Trophoblast cell (in vitro differentiated cells and primary cell): ENCODE data around the gene SLC18A2.

Experiments
- DNase-seq, 2 donors: peaks; one replicate each; pipeline ENCODE4 v3.0.0-alpha.2; 2016
- H2AFZ ChIP-seq: 2 replicates; pipeline ENCODE4 v1.6.1; 2013; ENCODE audit warnings: low read length, moderate library complexity, mild to moderate bottlenecking; ENCODE audit not compliant: insufficient read depth, poor library complexity
- H2AK5ac ChIP-seq: 2 replicates; pipeline ENCODE4 v1.6.1; 2013; ENCODE audit warnings: mild to moderate bottlenecking, low read length
- H2BK120ac ChIP-seq: 2 replicates; pipeline ENCODE4 v1.6.1; 2013; ENCODE audit warnings: low read length, mild to moderate bottlenecking, moderate library complexity; ENCODE audit not compliant: insufficient read depth, poor library complexity
- H2BK12ac ChIP-seq: 2 replicates; pipeline ENCODE4 v1.6.1; 2013; ENCODE audit warnings: mild to moderate bottlenecking, low read length, moderate library complexity
- H2BK5ac ChIP-seq: 2 replicates; pipeline ENCODE4 v1.6.1; 2013; ENCODE audit warnings: low read length, low read depth, moderate library complexity, mild to moderate bottlenecking; ENCODE audit not compliant: poor library complexity
- H3K14ac ChIP-seq: 2 replicates; pipeline ENCODE4 v1.6.1; 2013; ENCODE audit warnings: mild to moderate bottlenecking, low read length
- H3K18ac ChIP-seq: 2 replicates; pipeline ENCODE4 v1.6.1; 2013; ENCODE audit warnings: mild to moderate bottlenecking, low read length
- H3K23ac ChIP-seq: 2 replicates; pipeline ENCODE4 v1.6.1; 2013; ENCODE audit warnings: low read length
- H3K27ac ChIP-seq: 2 replicates; pipeline ENCODE4 v1.5.1; 2013; ENCODE audit warnings: low read depth, mild to moderate bottlenecking, inconsistent platforms, low read length, moderate library complexity
- H3K27me3 ChIP-seq: 2 replicates; pipeline ENCODE4 v1.6.1; 2013; ENCODE audit warnings: inconsistent platforms, mild to moderate bottlenecking, low read length, moderate library complexity; ENCODE audit not compliant: insufficient read depth
- H3K36me3 ChIP-seq, 2 experiments: 1 replicate in 1 of 2; 2 replicates in 1 of 2; pipeline ENCODE4 v1.6.1; 2013; ENCODE audit warnings: low read length in 2 of 2, mild to moderate bottlenecking in 2 of 2, moderate library complexity in 1 of 2; ENCODE audit not compliant: insufficient read depth in 2 of 2, control insufficient read depth in 1 of 2
- H3K4ac ChIP-seq: 2 replicates; pipeline ENCODE4 v1.6.1; 2013; ENCODE audit warnings: low read depth, mild to moderate bottlenecking, low read length, moderate library complexity
- H3K4me1 ChIP-seq, 2 experiments: 1 replicate in 1 of 2; 2 replicates in 1 of 2; pipeline ENCODE4 v1.6.1; 2013; ENCODE audit warnings: low read length in 2 of 2, mild to moderate bottlenecking in 2 of 2, moderate library complexity in 1 of 2; ENCODE audit not compliant: insufficient read depth in 2 of 2, control insufficient read depth in 1 of 2
- H3K4me2 ChIP-seq: 2 replicates; pipeline ENCODE4 v1.6.1; 2013; ENCODE audit warnings: inconsistent platforms, mild to moderate bottlenecking, low read length, moderate library complexity
- H3K4me3 ChIP-seq: 2 replicates; pipeline ENCODE4 v1.5.1; 2013; ENCODE audit warnings: mild to moderate bottlenecking, low read depth, low read length, inconsistent platforms
- H3K79me1 ChIP-seq: one replicate; pipeline ENCODE4 v1.6.1; 2013; ENCODE audit warnings: low read length
- H3K79me2 ChIP-seq: 2 replicates; pipeline ENCODE4 v1.6.1; 2013; ENCODE audit warnings: low read length, mild to moderate bottlenecking; ENCODE audit not compliant: control insufficient read depth, insufficient read depth, poor library complexity
- H3K9ac ChIP-seq: 2 replicates; pipeline ENCODE4 v1.6.1; 2013; ENCODE audit warnings: mild to moderate bottlenecking, low read length
- H3K9me3 ChIP-seq: 2 replicates; pipeline ENCODE4 v1.6.1; 2013; ENCODE audit warnings: low read depth, mild to moderate bottlenecking, control low read depth, inconsistent platforms, low read length; ENCODE audit not compliant: insufficient read depth
- H4K12ac ChIP-seq: 2 replicates; pipeline ENCODE4 v1.6.1; 2013; ENCODE audit warnings: low read depth, mild to moderate bottlenecking, low read length, moderate library complexity
- H4K8ac ChIP-seq: 2 replicates; pipeline ENCODE4 v1.6.1; 2013; ENCODE audit warnings: low read depth, mild to moderate bottlenecking, low read length, moderate library complexity
- H4K91ac ChIP-seq: one replicate; pipeline ENCODE4 v1.6.1; 2013; ENCODE audit warnings: low read depth, mild to moderate bottlenecking, low read length, moderate library complexity
- WGBS: extraction: QIAGEN DNeasy Blood & Tissue Kit; methylation state at CpG from one replicate; pipeline ENCODE4 v1.1.7; 2013; ENCODE audit warnings: missing lambda C conversion rate; ENCODE audit not compliant: insufficient read length, insufficient coverage; ENCODE audit errors: extremely low coverage; 5-methylcytosine and 5-hydroxymethylcytosine counted together

The SLC18A2 gene

GRCh38 chr10:117204316-117204715 lies 36.6 kb upstream of the SLC18A2 start:
- no peak overlapping the region for H2BK12ac ChIP-seq
- no peak overlapping the region for H4K8ac ChIP-seq
- no peak overlapping the region for H2AFZ ChIP-seq
- H3K36me3 ChIP-seq = no peaks in the 10 kb centered on the region
- H3K4me3 ChIP-seq = no peak overlapping the region
- peaks cover 4% of the 10 kb centered on the region for H3K9me3 ChIP-seq
- H3K79me2 ChIP-seq = no peaks in the 10 kb centered on the region
- no CpG with 5 or more reads among the region's 2 CpGs for WGBS
- no peak overlapping the region for H2BK5ac ChIP-seq
- H3K4ac ChIP-seq = no peak overlapping the region
- H3K18ac ChIP-seq = no peak overlapping the region
- H3K27me3 ChIP-seq = no peaks in the 10 kb centered on the region
- no peak overlapping the region for H4K12ac ChIP-seq
- H2AK5ac ChIP-seq = no peak overlapping the region
- no peak overlapping the region for H4K91ac ChIP-seq
- no peak for DNase-seq
- H3K9ac ChIP-seq = no peak overlapping the region
- no peak overlapping the region for H2BK120ac ChIP-seq
- H3K14ac ChIP-seq = no peak overlapping the region
- no peaks in the 10 kb centered on the region for H3K4me1 ChIP-seq
- no peak overlapping the region for H3K27ac ChIP-seq
- no peak overlapping the region for H3K4me2 ChIP-seq
- H3K23ac ChIP-seq = no peak overlapping the region
- no peaks in the 10 kb centered on the region for H3K79me1 ChIP-seq

GRCh38 chr10:117212176-117212575 lies 28.7 kb upstream of the SLC18A2 start:
- Histone ChIP-seq H2AFZ (no peak overlapping the region), H4K12ac (no peak overlapping the region), H2BK5ac (no peak overlapping the region), H3K36me3 (no peaks in the 10 kb centered on the region), H3K9ac (no peak overlapping the region), H3K79me2 (peaks cover 3% of the 10 kb centered on the region), H3K27me3 (peaks cover under 1% of the 10 kb centered on the region), H3K4me3 (no peak overlapping the region), H3K4ac (no peak overlapping the region), H3K27ac (no peak overlapping the region), H3K79me1 (peaks cover 5% of the 10 kb centered on the region), H2AK5ac (no peak overlapping the region), H2BK120ac (no peak overlapping the region), H4K8ac (no peak overlapping the region), H3K4me2 (no peak overlapping the region), H2BK12ac (no peak overlapping the region), H3K9me3 (peaks cover 6% of the 10 kb centered on the region), H3K4me1 (peaks cover 7 to 8% of the 10 kb centered on the region in 2 experiments), H4K91ac (no peak overlapping the region), H3K18ac (no peak overlapping the region), H3K14ac (no peak overlapping the region), H3K23ac (no peak overlapping the region)
- DNase-seq = no peak
- WGBS = no CpG with 5 or more reads among the region's 1 CpG

GRCh38 chr10:117214401-117214800 lies 26.5 kb upstream of the SLC18A2 start:
- no peak overlapping the region for H4K91ac ChIP-seq
- H3K27me3 ChIP-seq = peaks cover 5% of the 10 kb centered on the region
- H4K8ac ChIP-seq = no peak overlapping the region
- no peak overlapping the region for H2BK120ac ChIP-seq
- H3K9ac ChIP-seq = no peak overlapping the region
- H2AFZ ChIP-seq = no peak overlapping the region
- no peak overlapping the region for H3K4ac ChIP-seq
- H2AK5ac ChIP-seq = no peak overlapping the region
- no peak overlapping the region for H4K12ac ChIP-seq
- H3K9me3 ChIP-seq = peaks cover 6% of the 10 kb centered on the region
- H3K18ac ChIP-seq = no peak overlapping the region
- DNase-seq = no peak
- H2BK5ac ChIP-seq = no peak overlapping the region
- H3K4me2 ChIP-seq = no peak overlapping the region
- no peak overlapping the region for H3K27ac ChIP-seq
- H2BK12ac ChIP-seq = no peak overlapping the region
- peaks cover 9 to 11% of the 10 kb centered on the region in 2 experiments for H3K4me1 ChIP-seq
- peaks cover 7% of the 10 kb centered on the region for H3K79me1 ChIP-seq
- H3K36me3 ChIP-seq = no peaks in the 10 kb centered on the region
- no peak overlapping the region for H3K23ac ChIP-seq
- WGBS = no CpG with 5 or more reads among the region's 1 CpG
- H3K4me3 ChIP-seq = no peak overlapping the region
- H3K14ac ChIP-seq = no peak overlapping the region
- H3K79me2 ChIP-seq = peaks cover 3% of the 10 kb centered on the region

- H3K36me3 ChIP-seq = no peaks in the 10 kb centered on the region
- DNase-seq = no peak
- no peak overlapping the region for H3K4ac ChIP-seq
- no peak overlapping the region for H3K14ac ChIP-seq
- H2AFZ ChIP-seq = no peak overlapping the region
- H2BK12ac ChIP-seq = no peak overlapping the region
- no peak overlapping the region for H2BK120ac ChIP-seq
- no peak overlapping the region for H4K12ac ChIP-seq
- H2AK5ac ChIP-seq = no peak overlapping the region
- no peak overlapping the region for H4K8ac ChIP-seq
- H3K23ac ChIP-seq = no peak overlapping the region
- no peak overlapping the region for H3K4me2 ChIP-seq
- H3K4me1 ChIP-seq = peaks cover 9 to 11% of the 10 kb centered on the region in 2 experiments
- no peak overlapping the region for H3K4me3 ChIP-seq
- no peak overlapping the region for H3K9ac ChIP-seq
- no peak overlapping the region for H3K27ac ChIP-seq
- peaks cover 7% of the 10 kb centered on the region for H3K79me1 ChIP-seq
- no peak overlapping the region for H4K91ac ChIP-seq
- no peak overlapping the region for H2BK5ac ChIP-seq
- H3K79me2 ChIP-seq = peaks cover 3% of the 10 kb centered on the region
- H3K18ac ChIP-seq = no peak overlapping the region
- H3K27me3 ChIP-seq = peaks cover 5% of the 10 kb centered on the region
- WGBS = no CpG with 5 or more reads among the region's 2 CpGs
- H3K9me3 ChIP-seq = peaks cover 6% of the 10 kb centered on the region
These were observed 25.8 kb upstream of the SLC18A2 start for GRCh38 chr10:117215079-117215478.
